ENCODE measurements around the gene LIF. TPM values are rescaled to one million over a fixed set of nuclear protein-coding genes. Genes with fewer than 3 reads are reported as not detected.

The LIF gene
- total RNA-seq, 3 donors from 2014 or later (not counting 1 experiment from before 2014, with no cell fraction given) = 2.0 to 2.7 (median 2.6) TPM

GRCh38 chr22:30238661-30239487 lies 7.7 kb downstream of the LIF start:
- Mint-ChIP-seq H3K4me1 (no peaks in the 10 kb centered on the region), H3K36me3 (no peaks in the 10 kb centered on the region), H3K9me3 (no peaks in the 10 kb centered on the region), H3K27ac (no peak overlapping the region), H3K27me3 (ENCODE audit: low read depth in 2 of 2) (no peaks in the 10 kb centered on the region), H3K4me3 (no peak overlapping the region)
- H3K4me1 ChIP-seq (ENCODE audit: control insufficient read depth, insufficient read depth, low read length) = no peaks in the 10 kb centered on the region
- TF ChIP-seq CTCF (IDR thresholded peaks at IDR 0.05) = no peak
- H3K36me3 ChIP-seq (ENCODE audit: control insufficient read depth, insufficient read depth, low read length) = no peaks in the 10 kb centered on the region
- WGBS (ENCODE audit: insufficient coverage) = 92% methylated on average over 27 of the region's 27 CpGs
- no peaks in the 10 kb centered on the region for H3K9me3 ChIP-seq (ENCODE audit: control insufficient read depth, insufficient read depth, low read length)
- H3K4me3 ChIP-seq (ENCODE audit: low read length) = no peak overlapping the region
- DNase-seq (no peak), ATAC-seq (no peak)
- no peaks in the 10 kb centered on the region for H3K27me3 ChIP-seq (ENCODE audit: control insufficient read depth, insufficient read depth, low read length)
- intact Hi-C loops (cut with micrococcal nuclease) = loop anchor here (5.0 kb wide), 1 partner anchor 42 kb away; no protein-coding TSS in a partner anchor
- H3K27ac ChIP-seq (ENCODE audit: low read length) = no peak overlapping the region

- H3K4me1 Mint-ChIP-seq = no peaks in the 10 kb centered on the region
- no peak for TF ChIP-seq CTCF (IDR thresholded peaks at IDR 0.05)
- no peaks in the 10 kb centered on the region for H3K36me3 Mint-ChIP-seq
- 97% methylated on average over 9 of the region's 9 CpGs for WGBS (ENCODE audit: insufficient coverage)
- Histone ChIP-seq H3K4me1 (ENCODE audit: control insufficient read depth, insufficient read depth, low read length) (no peaks in the 10 kb centered on the region), H3K27me3 (ENCODE audit: control insufficient read depth, insufficient read depth, low read length) (no peaks in the 10 kb centered on the region), H3K9me3 (ENCODE audit: control insufficient read depth, insufficient read depth, low read length) (no peaks in the 10 kb centered on the region), H3K36me3 (ENCODE audit: control insufficient read depth, insufficient read depth, low read length) (no peaks in the 10 kb centered on the region), H3K4me3 (ENCODE audit: low read length) (no peak overlapping the region), H3K27ac (ENCODE audit: low read length) (no peak overlapping the region)
- intact Hi-C loops (cut with micrococcal nuclease) = loop anchor here (5.0 kb wide), 1 partner anchor 41 kb away; no protein-coding TSS in a partner anchor
- DNase-seq = no peak
- no peak for ATAC-seq
- H3K4me3 Mint-ChIP-seq = no peak overlapping the region
- no peaks in the 10 kb centered on the region for H3K9me3 Mint-ChIP-seq
- H3K27me3 Mint-ChIP-seq (ENCODE audit: low read depth in 2 of 2) = no peaks in the 10 kb centered on the region
- no peak overlapping the region for H3K27ac Mint-ChIP-seq
Measured at GRCh38 chr22:30238136-30238535, 8.4 kb downstream of the LIF start.

DNA sequence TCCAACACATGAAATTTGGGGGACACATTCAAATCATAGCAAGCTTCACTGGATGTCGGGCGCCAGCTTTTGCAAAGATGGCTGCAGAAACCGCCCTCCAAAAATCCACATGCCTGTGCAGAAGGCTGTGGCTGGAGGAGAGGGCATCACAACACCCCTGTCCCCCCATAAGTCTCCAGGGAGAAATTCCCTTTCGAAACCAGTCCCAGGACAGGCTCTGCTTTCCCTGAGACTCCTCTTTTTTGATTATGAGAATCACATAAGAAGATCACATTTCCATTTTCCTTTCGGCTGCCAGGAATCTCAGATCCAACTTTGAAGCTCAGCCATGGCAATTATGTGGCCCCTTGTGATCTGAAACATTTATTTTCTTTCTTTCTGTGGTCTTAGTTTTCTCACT lies 9.7 kb downstream of the LIF start:
- Histone ChIP-seq H3K4me1 (ENCODE audit: control insufficient read depth, insufficient read depth, low read length) (no peaks in the 10 kb centered on the region), H3K4me3 (ENCODE audit: low read length) (no peak overlapping the region), H3K36me3 (ENCODE audit: control insufficient read depth, insufficient read depth, low read length) (no peaks in the 10 kb centered on the region), H3K27ac (ENCODE audit: low read length) (no peak overlapping the region), H3K9me3 (ENCODE audit: control insufficient read depth, insufficient read depth, low read length) (no peaks in the 10 kb centered on the region), H3K27me3 (ENCODE audit: control insufficient read depth, insufficient read depth, low read length) (no peaks in the 10 kb centered on the region)
- TF ChIP-seq CTCF (IDR thresholded peaks at IDR 0.05) = no peak
- intact Hi-C loops (cut with micrococcal nuclease) = loop anchor here (5.0 kb wide), 1 partner anchor 40 kb away; no protein-coding TSS in a partner anchor
- no peak overlapping the region for H3K4me3 Mint-ChIP-seq
- 97% methylated on average over 5 of the region's 5 CpGs for WGBS (ENCODE audit: insufficient coverage)
- H3K27me3 Mint-ChIP-seq (ENCODE audit: low read depth in 2 of 2) = no peaks in the 10 kb centered on the region
- DNase-seq (no peak), ATAC-seq (no peak)
- no peaks in the 10 kb centered on the region for H3K9me3 Mint-ChIP-seq
- H3K4me1 Mint-ChIP-seq = no peaks in the 10 kb centered on the region
- H3K36me3 Mint-ChIP-seq = no peaks in the 10 kb centered on the region
- H3K27ac Mint-ChIP-seq = no peak overlapping the region
